Measurements from ENCODE around the gene LMAN2.
"Not testable (repeated sequence)": the region's sequence is repeated elsewhere in the genome, so short reads cannot be mapped to it uniquely, and the experiment has no call there.

Gene LMAN2

DNA sequence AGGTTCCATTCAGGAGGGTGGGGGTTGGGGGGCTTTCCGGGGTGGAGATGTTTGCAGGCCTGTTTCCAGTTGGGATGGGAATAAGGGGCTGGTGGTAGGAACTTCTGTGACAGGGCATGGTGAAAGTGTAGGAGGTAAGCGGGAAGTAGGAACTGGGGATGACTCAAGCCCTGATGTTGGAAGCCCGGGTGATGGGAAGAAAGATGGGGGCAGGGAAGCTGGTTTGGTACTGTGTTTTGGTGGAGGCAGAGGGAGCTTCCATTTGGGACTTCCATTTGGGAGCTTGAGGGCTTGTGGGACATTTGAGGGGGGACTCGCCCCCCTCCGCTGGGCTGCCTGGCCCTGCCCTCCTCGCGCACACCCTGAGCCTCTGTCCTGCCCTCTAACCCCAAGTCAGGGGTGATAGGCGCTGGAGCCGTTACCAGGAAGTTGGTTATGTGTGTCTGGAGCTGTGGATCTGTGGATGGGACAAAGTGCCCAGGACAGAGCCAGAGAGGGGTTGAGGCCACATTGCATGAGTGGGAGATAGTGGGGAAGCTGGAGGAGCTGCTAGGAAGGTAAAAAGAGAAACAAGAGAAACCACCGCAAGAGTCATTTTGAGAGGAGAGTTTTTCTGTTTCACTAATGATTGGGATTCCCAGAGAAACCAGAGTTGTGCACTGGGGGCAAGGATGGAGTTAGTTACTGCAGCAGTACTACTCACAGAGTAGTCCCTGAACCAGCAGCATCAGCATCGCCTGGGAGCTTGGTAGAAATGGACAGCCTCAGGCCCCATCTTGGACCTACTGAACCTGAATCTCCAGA, 12.9 kb upstream of the LMAN2 start:
- no peak for DNase-seq

DNA sequence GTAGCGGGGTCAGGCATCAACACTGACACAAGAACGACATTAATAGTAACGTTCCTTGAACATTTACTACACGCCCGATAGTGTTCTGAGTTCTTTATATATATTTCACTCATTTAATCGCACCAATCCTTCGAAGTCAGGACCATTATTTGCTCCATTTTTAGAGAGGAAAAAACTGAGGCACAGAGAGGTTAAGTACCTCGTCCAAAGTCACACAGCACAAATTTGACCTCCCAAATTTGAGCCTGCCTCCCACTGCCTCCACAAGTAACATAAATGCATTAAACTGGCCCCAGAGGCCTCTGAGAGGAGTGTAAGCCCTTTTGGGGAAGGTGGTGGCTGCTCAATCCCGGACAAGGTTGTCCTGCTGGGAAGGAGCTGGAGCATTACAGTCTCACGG, 12.1 kb upstream of the LMAN2 start:
- DNase-seq: no peak

DNA sequence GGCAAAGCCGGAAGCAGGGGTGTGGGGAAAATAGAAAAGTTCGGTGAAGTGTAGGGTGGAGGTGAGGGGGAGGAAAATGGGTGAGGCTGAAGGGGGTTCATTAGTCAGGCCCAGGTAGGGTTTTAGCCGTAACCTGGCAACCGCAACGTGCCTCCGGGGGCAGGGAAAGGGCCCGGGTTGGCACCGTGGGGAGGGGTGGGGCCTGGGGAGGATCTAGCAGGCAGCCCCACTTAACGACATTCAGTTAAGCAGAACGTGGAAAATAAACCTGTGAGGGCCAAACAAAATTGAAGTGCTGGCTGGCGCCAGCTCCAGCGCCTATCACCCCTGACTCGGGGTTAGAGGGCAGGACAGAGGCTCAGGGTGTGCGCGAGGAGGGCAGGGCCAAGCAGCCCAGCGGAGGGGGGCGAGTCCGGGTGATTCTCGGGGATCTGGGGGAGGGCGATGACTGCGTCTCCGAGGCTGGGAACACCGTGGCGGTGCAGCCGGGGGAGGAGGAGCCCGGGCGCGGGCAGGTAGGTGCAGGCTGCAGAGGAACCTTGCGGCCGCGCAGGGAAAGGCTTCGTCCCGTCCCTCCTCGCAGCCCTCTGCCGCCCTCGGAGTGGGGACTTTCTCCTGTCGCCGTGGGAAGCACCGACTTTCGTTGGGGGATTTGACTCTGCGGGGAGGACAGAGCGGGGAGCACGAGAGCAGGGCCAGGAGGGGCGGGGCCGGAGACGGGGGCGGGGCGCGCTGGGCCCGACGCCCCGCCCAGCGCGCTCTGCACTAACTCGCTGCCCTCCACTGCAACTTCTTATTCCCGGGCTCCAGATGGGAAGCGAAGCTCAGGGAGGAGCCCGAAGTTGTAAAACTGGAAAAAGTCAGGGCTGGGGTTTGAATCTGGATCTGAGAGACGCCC, 11.4 kb upstream of the LMAN2 start:
- DNase-seq: peak; percentile 58

DNA sequence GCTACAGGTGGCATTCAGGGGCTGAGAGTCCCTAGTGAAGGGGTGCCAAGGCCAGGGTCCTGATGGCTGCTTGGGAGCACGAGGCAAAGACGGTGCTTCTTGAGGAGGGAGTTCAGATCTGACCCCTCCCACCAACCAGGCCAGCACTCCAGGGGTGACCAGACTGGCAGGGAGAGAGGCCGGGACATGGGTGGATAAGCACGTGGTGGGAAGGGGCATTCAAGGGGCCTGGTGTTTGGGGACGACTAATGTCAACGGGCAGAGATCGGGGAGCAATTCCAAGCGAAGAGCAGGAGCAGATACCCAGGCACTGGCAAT, 10.8 kb upstream of the LMAN2 start:
- DNase-seq: no peak

DNA sequence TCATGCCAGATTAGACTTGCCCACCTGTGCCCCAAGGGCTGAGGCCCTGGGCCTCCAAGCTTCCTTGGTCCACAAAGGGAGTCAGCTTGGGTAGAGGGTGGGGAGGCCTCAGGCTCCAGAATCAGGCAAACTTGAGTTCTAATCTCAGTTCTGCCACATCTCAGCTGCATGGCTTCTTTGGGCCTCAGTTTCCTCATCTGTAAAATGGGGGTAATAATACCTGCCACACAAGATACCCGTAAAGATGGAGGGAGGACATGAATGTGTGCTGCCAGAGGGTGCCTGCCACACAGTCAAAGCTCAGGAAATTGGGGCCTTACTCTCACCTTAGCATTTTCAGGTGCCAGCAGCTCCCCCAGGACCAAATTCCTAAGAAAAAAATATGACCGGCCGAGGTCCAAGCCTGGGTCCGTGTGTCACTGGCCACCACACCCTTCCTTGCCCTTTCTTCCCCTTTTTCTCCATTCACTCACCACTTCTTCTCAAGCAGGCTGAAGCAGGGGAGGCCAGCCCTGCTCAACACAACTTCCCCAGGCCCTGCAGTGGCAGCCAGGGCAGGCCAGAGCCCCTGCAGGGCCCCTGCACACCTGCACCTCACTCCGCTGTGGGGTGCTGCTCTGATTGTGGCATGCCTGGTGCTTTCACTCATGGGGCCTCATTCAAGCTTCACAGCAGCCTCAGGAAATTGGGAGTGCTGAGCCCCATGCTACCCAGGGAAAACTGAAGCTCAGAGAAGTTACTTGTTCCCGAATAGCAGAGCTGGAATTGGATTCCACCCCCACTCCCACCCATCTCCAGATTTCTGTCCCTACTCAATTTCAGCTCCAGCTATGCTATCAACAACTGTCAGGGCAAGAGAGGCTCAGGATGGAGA, 10.2 kb upstream of the LMAN2 start:
- no peak for DNase-seq

DNA sequence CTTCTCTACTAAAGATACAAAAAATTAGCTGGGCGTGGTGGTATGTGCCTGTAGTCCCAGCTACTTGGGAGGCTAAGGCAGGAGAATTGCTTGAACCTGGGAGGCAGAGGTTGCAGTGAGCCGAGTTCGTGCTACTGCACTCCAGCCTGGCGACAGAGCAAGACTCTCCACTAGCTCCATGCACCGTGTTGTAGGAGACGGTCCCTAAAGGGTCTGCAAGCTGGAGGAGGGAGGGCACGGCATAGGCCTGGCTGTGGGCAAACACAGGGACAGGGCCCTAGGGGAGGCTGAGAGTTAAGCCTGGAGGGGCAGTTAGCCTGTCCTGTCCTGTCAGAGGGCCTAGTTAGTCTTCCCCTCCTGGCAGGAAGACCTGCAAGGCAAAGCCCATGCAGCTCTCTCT, 9.3 kb upstream of the LMAN2 start:
- DNase-seq: not testable (repeated sequence)

DNA sequence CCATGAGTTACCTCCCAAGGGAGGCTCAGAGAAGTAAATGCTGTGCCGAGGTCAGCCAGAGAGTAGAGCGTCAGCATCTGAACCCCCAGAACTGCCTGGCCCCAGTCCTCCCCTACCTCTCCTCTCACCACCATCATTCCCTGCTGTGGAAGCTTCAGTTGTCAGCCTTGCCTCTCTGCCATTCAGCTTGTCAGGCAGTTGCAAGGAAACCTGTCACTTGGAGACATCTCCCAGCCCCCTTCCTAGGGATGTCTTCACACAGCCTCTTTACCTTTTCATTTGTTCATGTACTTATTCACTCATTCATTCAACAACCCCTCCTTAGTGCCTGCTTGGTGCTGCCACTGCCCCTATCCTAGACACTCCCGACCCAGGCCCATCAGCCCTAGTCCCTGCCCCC, 8.4 kb upstream of the LMAN2 start:
- DNase-seq: no peak

DNA sequence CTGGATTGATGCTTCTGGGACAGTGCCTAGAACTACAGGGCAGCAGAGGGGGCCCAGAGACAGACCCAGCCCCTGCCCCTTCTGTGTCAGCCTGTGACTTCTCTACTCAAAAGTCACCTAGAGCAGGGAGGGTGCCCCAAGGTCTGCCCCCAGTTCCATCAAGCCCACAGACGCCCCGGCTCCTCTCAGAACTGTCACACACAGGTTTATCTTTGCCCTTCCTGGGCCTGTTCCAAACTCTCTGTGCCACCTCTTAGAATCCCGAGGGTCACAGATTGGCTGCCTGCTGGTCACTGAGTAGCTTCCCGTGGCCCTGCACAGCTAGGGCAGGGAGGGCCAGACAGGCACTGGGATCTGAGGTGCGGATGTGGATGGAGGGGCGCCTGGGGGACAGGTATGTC, 8.0 kb upstream of the LMAN2 start:
- no peak for DNase-seq

DNA sequence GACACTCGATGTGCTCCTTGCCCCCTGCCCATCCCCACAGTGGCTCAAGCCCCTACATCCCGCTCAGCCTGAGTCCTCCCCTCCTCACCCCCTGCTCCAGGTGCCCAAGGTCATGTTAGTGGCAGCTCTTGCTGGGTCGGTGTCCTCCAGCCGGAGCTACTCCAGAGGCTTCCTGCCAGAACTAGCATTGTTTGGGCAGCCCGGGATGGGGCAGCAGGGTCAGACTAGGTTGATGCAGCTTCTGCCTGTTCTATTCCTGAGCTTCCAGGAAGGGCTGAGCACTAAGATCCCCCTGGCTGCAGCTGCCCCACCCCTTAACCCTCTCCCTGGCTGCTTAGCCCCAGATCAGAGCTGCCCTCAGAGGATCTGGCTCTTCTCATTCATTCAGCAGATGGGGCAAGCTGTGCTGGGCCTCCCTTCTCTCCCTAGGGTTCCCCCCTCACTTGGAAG, 6.9 kb upstream of the LMAN2 start:
- no peak for DNase-seq

DNA sequence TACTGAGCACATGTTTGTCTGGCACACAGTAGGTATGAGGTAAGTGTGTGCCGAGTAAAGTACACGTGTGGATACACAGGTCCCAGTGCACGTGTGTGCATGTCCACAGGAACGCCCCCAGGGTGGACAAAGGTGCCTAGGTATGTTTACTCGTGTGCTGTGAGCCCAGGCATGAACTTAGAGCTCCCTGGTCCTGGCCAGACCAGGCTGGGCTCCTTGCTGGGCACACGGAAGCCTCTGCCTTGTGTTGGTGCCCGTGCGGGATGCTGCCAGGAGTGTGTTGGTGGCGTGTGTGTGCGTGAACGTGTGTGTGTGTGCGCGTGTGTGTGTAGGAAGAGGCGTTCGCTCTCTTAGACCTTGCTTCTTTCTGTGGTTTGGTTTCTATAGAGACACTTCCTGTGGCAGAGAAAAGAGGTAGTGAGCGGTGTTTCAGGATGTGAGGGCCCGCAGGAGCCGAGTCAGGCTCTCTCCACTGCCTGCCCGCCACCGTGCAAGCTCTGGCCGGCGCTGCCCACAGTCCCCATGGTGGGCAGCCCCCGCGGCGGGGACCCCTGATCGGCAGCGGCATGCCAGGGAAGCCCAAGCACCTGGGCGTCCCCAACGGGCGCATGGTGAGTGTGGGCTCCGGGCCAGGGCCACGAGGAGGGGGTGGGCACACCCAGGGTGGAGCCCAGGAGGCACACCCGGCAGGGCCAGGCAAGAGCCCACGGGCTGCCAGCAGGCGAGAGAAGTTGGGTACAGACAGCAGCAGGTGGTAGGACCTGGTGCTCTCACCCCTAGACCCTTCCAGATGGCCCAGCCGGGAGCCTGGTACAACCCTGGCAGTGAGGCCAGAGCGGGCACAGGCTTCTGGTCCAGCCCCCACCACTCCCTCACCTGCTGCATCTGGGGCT, 6.2 kb upstream of the LMAN2 start, which contains the start of gene RGS14:
TSS of gene RGS14 (plus strand) at position 466 of the 893 bp plus-strand sequence. CDS start at position 567, 101 bp downstream.
- DNase-seq: peak; percentile 51

DNA sequence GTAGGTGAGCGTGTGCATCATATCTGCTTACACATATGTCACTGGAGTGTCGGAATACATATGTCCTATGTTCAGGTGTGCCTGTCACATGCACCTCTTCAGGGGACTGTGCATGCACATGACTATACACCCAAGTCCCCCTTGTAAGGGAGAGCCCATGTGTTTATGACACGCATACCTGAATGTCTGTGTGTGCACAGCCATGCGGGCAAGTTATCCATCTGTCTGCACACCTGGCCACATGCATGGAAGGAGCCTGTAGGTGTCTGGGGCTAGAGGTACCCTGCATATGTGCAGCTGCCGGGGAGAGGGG, 5.6 kb upstream of the LMAN2 start:
- no peak for DNase-seq

DNA sequence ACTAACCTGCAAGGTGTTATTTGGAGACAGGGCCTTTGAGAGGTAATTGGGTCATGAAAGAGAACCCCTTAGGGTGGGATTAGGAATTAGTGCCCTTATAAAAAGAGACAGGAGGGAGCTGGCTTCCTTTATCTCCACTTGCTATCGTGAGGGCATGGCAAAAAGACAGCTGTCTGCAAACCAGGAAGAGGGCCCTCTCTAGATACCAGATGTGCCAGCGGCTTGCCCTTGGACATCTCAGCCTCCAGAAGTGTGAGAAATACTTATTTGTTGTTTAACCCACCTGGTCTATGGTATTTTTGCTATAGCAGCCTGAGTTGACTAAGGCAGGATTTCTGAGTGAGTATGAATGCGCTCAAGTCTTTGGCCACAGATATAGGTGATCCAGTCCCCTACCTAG, 5.3 kb upstream of the LMAN2 start:
- no peak for DNase-seq

DNA sequence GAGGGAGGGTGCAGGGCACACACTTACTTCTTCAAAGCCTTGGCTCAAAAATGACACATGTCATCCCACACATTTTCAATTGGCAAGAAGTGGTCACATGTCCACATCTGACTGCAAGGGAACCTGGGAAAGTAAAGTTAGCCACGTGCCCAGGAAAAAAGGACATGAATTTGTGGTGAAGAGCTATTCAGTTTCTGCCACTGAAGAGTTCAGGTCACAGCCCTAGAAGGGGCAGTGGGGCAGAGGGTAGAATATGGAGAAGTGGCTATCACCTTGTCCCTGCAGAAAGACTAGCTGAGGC, 4.3 kb upstream of the LMAN2 start:
- no peak for DNase-seq

DNA sequence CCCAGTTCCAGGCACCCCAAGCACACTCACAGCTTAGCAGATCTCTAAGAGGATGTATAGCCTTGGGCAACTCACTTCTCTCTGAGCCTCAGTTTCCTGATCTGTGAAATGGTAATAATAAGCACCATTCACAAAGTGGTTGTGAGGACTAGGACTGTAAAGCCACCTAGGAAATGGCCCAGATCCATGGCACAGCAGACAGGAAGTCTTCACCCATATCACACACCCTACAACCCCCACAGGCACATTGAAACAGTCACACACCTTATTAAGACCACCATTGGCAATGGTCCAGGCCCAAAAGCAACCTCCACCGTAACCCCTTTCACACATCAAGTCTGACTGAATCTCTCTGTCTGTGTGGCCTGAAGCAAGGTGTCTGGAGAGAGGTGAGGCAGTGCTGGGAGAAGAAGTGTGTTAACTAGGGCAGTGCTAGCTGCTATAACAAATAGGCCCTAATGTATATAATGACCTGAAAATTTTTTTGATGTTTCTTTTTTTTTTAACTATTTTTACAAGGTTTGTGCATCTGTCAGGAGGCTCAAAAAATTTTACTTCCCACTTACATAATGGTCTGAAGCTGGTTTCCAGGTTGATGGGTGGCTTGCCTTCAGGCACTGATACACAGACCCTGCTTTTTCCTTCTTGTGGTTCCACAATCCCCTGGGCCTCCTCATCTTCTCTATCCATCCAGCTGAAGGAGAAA, 3.8 kb upstream of the LMAN2 start:
- DNase-seq: no peak

DNA sequence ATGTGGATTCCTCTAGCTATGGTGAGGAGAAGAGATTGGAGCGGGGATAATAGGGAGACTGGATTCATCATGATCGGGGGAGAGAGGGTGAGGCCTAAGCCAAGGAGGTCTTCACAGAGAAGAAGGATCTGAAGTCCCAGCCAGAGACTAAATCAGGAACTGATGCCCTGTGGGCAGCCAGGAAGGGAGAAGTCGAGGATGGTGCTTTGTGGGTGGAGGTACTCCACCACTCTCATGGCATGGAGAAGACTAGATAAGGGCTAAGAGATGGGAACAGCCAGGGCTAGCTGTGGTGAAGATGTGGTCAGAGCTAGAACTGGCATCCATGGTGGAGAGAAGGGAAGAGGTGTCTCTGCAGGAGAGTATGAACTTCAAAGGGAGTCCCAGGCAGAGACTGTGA, 3.2 kb upstream of the LMAN2 start:
- DNase-seq: no peak

DNA sequence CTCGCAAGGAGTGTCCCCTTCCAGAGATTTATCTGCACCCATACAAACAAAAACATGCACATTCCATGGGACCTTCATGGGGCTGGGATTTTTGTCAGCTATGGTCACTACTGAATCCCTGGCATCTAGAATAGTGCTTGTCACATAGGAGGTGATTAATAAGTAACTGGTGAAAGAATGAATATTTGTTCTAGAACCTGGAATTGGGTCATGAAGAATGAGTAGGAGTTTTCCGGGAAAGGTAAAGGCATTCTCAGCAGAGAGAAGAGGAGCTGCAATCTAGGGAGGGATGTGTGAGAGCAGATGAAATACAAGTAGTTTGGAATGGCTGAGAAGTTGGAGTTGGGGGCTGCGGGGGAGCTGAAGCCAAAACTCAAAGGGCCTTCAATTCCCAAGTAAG, 2.8 kb upstream of the LMAN2 start:
- DNase-seq: no peak

DNA sequence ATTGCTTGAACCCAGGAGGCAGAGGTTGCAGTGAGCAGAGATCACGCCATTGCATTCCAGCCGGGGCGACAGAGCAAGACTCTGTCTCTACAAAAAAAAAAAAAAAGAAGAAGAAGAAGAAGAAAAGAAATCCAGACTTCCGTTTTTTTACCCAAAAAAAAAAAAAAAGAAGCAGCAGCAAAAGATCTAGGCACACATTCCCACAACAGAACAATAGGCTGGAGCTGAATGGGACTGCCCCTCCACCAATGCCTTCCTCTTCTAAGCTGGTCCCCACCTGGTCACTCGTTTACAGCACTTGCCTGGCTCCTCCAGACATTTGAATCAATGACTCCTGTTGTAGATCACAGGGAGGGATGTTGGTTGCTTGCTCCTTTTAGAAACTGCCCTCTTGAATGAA, 1.6 kb upstream of the LMAN2 start:
- DNase-seq: no peak

DNA sequence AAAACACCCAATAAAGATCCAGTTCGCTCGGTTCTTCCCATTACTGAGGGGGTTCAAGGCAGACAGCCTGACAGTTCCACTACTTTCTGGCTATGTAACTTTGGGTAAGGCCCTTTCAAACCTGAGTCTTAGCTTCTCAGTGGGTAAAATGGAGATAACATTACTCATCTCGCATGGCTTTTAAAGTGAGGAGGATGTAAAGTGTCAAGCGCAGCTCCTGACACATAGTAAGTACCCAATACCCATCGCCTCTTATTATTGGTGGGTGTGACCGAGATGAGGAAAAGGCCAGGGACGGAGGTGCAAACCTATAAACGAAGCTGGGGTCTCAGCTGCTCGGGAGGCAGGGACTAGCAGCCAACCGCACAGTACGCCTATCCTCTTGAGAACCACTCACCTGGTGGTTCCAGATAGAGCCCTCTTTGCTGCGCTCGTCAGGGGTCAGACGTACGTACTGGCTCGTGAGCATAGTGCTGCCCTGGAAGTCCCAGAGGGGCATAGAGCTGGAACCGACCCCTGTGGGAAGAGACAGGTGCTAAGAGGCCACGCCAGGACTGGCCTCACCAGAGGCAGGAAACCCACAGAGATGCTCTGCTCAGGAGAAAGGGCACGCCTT, 584 bp downstream of the LMAN2 start:
- DNase-seq: no peak

DNA sequence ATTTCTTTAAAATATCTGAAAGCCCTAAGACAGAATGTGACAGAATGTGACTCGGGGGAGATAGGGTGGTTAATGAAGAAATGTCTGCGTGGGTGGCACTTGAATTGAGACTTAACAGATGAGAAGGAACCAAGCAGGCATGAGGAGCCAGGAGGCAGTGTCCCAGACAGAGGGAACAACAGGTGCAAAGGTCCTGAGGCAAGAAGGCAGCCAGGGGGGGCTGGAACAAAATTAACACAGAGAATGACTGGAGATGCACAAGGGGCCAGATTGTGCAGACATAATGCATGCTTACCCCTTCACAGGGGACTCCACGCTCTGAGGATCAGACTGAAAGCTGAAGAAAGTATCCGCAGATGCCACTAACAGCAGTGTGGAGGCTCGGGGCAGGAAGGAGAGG, 1.7 kb downstream of the LMAN2 start:
- no peak for DNase-seq

DNA sequence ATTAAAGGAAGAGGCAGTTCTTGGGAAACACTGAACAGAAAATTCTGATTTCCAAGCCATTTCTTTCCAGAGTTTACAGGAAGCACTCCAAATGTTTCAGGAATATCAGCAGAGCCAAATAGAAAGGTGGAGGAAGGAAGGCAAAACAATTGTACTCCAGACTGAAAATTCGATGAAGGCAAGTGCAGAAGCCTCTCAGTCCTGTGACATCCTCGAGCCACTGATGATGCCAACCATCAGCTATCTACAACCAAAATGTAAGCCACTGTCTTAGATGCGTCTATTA, 2.2 kb downstream of the LMAN2 start:
- no peak for DNase-seq

DNA sequence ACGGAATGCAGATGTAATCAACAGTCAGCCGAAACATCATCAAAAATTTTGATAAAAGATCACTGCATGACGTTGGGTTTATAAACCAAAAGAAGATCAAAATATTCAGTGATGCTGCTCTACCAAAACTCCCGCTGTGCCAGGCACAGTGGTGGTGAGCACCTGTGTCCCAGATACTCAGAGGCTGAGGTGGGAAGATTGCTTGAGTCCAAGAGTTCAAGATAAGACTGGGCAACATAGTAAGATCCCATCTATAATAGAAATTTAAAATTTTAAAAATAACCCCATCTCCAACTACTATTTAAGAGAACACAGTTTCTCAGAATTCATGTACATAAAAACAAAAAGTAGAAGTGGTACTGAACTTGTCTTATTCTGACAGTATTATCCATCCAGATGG, 3.8 kb downstream of the LMAN2 start:
- no peak for DNase-seq

DNA sequence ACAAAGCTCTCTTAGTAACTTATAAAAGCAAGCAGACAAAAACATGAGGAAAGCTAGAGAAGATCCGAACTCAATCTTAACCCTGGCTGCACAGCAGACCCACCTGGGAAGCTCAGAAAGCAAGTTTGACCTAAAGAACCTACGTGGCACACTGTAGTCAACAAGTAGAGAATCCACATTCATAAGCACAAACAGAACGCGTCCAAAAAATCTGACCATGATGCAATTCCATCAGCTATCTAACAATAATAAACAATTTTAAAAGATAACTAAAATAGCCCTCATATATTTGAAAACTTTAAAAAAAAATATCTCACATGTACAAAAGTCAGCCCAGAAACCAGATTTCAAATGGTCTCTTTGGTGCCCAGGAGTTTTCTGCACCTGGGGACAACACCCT, 4.6 kb downstream of the LMAN2 start:
- DNase-seq: no peak

Measured in DMS153 (cell line).